Measurements from ENCODE around the gene AP1S3. TPM values are rescaled to one million over a fixed set of nuclear protein-coding genes. Genes with fewer than 3 reads are reported as not detected.

Gene AP1S3
- total RNA-seq, 1 donor from 2014 or later: 3.5 TPM

DNA sequence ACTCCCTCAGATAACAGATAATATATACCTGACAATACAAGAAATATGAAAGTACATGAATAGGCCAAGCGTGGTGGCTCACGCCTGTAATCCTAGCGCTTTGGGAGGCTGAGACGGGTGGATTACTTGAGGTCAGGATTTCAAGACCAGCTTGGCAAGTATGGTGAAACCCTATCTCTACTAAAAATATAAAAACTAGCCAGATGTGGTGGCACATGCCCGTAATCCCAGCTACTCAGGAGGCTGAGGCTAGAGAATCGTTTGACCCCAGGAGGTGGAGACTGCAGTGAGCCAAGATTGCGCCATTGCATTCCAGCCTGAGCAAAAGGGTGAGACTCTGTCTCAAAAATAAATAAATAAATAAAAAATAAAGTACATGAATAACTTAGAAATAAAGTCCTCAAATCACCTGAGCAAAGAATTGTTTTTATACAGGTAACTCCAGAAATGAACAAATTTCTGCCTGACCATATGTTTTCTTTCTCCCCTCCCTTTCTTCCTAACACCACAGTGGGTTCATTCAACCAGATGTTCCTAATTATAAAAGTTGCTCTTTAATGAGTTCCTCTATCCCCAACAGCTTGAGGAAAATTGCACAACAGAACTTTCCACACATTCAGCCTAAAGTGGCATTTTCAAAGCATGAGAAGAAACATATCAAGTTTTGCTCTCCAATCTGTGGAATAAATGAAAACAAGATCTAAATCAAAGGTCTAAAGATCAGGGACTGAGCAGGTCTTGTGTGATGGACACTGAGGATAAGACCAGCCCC lies 33.6 kb upstream of the AP1S3 start:
- Mint-ChIP-seq H3K9me3 (ENCODE audit: unreplicated experiment) (no peaks in the 10 kb centered on the region), H3K4me3 (ENCODE audit: unreplicated experiment) (no peak overlapping the region), H3K4me1 (ENCODE audit: unreplicated experiment) (peaks cover 3% of the 10 kb centered on the region), H3K36me3 (ENCODE audit: unreplicated experiment) (peaks cover 33% of the 10 kb centered on the region), H3K27me3 (ENCODE audit: unreplicated experiment) (no peaks in the 10 kb centered on the region), H3K27ac (ENCODE audit: unreplicated experiment) (no peak overlapping the region)
- TF ChIP-seq, protein P1, sequence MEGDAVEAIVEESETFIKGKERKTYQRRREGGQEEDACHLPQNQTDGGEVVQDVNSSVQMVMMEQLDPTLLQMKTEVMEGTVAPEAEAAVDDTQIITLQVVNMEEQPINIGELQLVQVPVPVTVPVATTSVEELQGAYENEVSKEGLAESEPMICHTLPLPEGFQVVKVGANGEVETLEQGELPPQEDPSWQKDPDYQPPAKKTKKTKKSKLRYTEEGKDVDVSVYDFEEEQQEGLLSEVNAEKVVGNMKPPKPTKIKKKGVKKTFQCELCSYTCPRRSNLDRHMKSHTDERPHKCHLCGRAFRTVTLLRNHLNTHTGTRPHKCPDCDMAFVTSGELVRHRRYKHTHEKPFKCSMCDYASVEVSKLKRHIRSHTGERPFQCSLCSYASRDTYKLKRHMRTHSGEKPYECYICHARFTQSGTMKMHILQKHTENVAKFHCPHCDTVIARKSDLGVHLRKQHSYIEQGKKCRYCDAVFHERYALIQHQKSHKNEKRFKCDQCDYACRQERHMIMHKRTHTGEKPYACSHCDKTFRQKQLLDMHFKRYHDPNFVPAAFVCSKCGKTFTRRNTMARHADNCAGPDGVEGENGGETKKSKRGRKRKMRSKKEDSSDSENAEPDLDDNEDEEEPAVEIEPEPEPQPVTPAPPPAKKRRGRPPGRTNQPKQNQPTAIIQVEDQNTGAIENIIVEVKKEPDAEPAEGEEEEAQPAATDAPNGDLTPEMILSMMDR (IDR thresholded peaks at IDR 0.05): no peak
- no peak for DNase-seq (ENCODE audit: extremely low spot score, unreplicated experiment)

DNA sequence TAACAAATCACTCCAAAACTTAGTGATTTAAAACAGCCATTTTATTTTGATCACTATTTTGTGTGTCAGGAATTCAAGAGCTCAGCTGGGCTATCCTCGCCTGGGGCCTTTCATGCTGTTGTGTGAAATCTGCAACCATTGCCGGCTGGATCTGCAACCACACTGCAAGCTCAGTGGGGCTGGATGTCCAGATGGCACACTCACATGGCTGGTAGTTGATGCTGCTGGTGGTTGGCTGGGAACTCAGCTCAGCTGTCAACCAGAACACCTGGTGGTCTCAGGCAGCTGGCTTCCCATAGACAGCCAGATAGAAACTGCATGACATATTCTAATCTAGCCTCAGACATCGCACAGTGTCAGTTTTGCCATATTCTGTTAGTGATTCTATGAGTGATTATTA lies 30.6 kb upstream of the AP1S3 start:
- Mint-ChIP-seq H3K9me3 (ENCODE audit: unreplicated experiment) (no peaks in the 10 kb centered on the region), H3K4me1 (ENCODE audit: unreplicated experiment) (peaks cover 3% of the 10 kb centered on the region), H3K4me3 (ENCODE audit: unreplicated experiment) (no peak overlapping the region), H3K27me3 (ENCODE audit: unreplicated experiment) (no peaks in the 10 kb centered on the region), H3K36me3 (ENCODE audit: unreplicated experiment) (peaks cover 26% of the 10 kb centered on the region), H3K27ac (ENCODE audit: unreplicated experiment) (no peak overlapping the region)
- no peak for DNase-seq (ENCODE audit: extremely low spot score, unreplicated experiment)
- TF ChIP-seq, protein P1 (IDR thresholded peaks at IDR 0.05): no peak

DNA sequence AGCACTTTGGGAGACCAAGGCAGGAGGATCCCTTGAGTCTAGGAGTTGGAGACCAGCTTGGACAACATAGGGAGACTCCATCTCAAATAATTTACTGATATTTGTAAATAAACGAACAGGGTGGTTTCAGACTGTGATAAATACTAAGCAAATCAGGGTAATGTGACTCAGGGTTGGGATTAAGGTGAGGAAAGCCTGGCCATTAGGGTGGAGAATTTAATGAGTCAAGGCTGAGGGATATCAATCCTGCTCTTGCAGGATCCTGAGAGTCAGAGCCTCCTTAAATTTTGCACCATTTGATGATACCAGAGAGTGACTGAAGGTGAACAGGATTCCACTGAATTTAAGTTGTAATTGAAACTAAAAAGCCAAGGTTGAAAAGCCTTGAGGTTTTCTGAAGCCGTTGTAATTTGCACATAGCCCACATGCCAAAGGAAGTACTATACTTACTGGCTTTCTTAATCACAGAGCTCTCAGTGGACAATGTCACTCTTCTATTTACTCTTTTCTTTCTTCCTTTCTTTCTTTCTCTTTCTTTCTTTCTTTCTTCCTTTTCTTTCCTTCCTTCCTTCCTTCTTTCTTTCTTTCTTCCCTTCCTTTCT lies 28.6 kb upstream of the AP1S3 start:
- Mint-ChIP-seq H3K27me3 (ENCODE audit: unreplicated experiment) (no peaks in the 10 kb centered on the region), H3K27ac (ENCODE audit: unreplicated experiment) (no peak overlapping the region), H3K36me3 (ENCODE audit: unreplicated experiment) (peaks cover 16% of the 10 kb centered on the region)

DNA sequence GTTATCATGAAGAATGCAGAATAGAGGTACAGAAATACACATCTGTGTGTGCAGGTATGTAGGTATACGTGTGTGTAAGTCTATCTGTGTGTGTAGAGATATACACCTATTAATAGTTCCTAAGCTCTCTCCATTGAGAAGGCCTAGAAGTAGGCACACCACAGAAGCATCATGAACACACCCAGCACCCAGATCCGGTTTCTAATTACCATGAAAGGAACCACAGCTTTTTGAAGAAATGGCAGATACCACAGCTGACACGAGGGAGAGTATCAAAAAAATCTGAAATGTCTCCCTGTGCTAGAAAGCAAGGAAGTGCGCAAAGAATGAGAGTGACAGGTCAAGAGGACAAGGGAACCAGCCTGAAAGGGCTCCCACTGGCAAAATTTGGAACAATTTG lies 27.7 kb upstream of the AP1S3 start:
- no peak for DNase-seq (ENCODE audit: extremely low spot score, unreplicated experiment)
- H3K27me3 Mint-ChIP-seq (ENCODE audit: unreplicated experiment): no peaks in the 10 kb centered on the region
- no peaks in the 10 kb centered on the region for H3K9me3 Mint-ChIP-seq (ENCODE audit: unreplicated experiment)
- peaks cover 11% of the 10 kb centered on the region for H3K36me3 Mint-ChIP-seq (ENCODE audit: unreplicated experiment)
- no peak overlapping the region for H3K4me3 Mint-ChIP-seq (ENCODE audit: unreplicated experiment)
- H3K4me1 Mint-ChIP-seq (ENCODE audit: unreplicated experiment): peaks cover 13% of the 10 kb centered on the region
- H3K27ac Mint-ChIP-seq (ENCODE audit: unreplicated experiment): no peak overlapping the region
- TF ChIP-seq, protein P1 (IDR thresholded peaks at IDR 0.05): no peak

More for the DNA sequence above, 28.6 kb upstream of the AP1S3 start:
- TF ChIP-seq, protein P1 (IDR thresholded peaks at IDR 0.05): no peak
- DNase-seq (ENCODE audit: extremely low spot score, unreplicated experiment): no peak
- Mint-ChIP-seq H3K4me1 (ENCODE audit: unreplicated experiment) (peaks cover 8% of the 10 kb centered on the region), H3K9me3 (ENCODE audit: unreplicated experiment) (no peaks in the 10 kb centered on the region), H3K4me3 (ENCODE audit: unreplicated experiment) (no peak overlapping the region)

DNA sequence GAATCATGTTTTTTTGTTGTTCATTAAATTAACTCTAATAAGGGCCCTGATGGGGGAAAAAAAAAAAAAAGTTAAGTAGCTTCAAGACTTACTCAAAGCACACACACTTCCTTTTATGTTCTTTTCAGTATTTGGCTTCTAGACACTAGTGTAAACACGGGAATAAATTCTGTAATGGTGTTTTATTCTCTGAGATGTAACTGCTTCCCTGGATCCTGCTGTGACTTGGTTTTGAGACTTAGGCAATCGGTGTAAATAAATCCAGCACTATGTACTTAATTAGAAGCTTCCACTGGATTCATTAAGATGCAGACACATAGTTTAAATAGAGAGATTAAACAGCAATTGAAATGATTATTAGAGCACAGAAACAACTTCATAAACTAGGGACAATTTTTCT lies 26.1 kb upstream of the AP1S3 start:
- Mint-ChIP-seq H3K9me3 (ENCODE audit: unreplicated experiment) (no peaks in the 10 kb centered on the region), H3K27me3 (ENCODE audit: unreplicated experiment) (no peaks in the 10 kb centered on the region), H3K4me1 (ENCODE audit: unreplicated experiment) (peaks cover 16% of the 10 kb centered on the region), H3K36me3 (ENCODE audit: unreplicated experiment) (peaks cover 6% of the 10 kb centered on the region), H3K27ac (ENCODE audit: unreplicated experiment) (no peak overlapping the region), H3K4me3 (ENCODE audit: unreplicated experiment) (no peak overlapping the region)
- TF ChIP-seq, protein P1 (IDR thresholded peaks at IDR 0.05): no peak
- DNase-seq (ENCODE audit: extremely low spot score, unreplicated experiment): no peak

Data from osteocyte (in vitro differentiated cells).